HG03469 (cell line): ENCODE measurements around the gene OCA2.
"Not testable (repeated sequence)": the region's sequence is repeated elsewhere in the genome, so short reads cannot be mapped to it uniquely, and the experiment has no call there.

Experiments
- ATAC-seq: cut with Tn5 transposase; IDR thresholded peaks from one replicate; pipeline ENCODE4 v1.9.1; 2021; ENCODE audit warnings: mild to moderate bottlenecking, moderate library complexity, moderate number of reproducible peaks; ENCODE audit not compliant: unreplicated experiment

The OCA2 gene

GRCh38 chr15:27853624-27854455 lies 245.3 kb downstream of the OCA2 start:
- no peak for ATAC-seq

DNA sequence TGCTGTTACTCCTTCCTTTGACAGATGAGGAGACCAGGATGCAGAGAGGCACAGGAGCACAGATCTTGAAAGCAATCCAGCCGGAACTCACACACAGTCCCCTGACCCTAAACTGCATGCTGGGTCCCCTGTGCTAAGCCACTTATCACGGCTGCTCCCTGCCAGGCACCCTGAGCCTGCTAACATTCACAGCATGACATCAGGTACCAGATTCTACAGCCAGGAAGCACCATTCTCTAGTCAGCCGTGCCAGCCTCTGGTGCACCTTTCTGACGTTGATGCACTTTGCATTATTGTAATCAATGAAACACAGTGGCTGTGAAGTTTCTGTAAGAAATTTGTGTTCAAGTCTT lies 247.3 kb downstream of the OCA2 start:
- no peak for ATAC-seq

GRCh38 chr15:27850981-27851857 lies 247.9 kb downstream of the OCA2 start:
- no peak for ATAC-seq

GRCh38 chr15:27850050-27850449 lies 249.1 kb downstream of the OCA2 start:
- no peak for ATAC-seq

DNA sequence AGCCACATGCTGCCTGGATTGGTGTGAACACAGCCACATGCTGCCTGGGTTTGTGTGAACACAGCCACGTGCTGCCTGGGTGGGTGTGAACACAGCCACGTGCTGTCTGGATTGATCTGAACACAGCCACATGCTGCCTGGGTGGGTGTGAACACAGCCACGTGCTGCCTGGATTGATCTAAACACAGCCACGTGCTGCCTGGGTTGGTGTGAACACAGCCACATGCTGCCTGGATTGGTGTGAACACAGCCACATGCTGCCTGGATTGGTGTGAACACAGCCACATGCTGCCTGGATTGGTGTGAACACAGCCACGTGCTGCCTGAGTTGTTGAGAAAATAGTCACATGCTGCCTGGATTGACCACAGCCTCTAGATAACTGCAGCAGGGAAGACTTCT lies 250.2 kb downstream of the OCA2 start:
- not testable (repeated sequence) for ATAC-seq

DNA sequence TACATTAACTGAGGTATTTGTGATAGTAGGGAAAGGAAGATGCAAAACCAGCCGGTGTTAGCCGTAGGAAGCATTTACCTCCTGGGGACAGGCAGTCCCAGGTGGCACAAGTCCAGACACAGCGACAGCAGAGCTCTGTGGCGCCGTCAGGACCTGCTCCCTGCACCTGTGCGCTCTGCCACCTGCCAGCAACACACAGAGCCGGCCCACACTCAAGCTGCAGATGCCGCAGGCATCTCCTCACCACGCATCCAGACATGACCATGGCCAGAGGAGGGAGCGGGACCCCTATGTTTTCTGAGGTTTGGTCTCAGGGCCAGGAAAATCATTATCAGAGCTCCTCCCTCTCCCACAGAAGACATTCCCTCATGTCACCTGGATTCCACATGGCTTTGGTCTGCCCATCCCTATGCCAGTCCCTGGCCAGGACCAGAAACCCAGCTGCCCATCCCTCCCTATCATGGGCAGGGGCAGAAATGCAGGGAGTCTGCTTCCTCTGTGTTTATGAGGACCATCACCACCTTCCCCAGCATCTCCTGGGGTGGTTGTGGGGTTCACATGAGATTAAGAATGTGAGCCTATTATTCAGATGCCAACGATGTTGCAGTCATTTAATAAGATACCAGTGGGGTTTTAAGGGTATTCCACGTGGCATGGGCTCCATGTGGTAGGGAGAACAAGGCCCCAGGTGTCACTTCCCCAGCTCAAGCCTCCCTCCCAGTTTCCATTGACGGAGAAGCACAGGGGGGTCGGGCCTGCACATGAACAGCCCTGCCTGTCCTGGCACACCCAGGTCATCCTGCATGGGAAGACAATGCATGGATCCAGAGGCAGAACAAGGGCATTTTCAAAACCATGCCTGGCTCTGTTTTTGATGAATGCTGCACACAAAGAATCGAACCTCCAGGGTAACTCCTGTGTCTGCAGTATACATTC lies 251.1 kb downstream of the OCA2 start:
- ATAC-seq, result no peak

- ATAC-seq, result no peak
Observed at GRCh38 chr15:27846722-27847395, 252.3 kb downstream of the OCA2 start.

DNA sequence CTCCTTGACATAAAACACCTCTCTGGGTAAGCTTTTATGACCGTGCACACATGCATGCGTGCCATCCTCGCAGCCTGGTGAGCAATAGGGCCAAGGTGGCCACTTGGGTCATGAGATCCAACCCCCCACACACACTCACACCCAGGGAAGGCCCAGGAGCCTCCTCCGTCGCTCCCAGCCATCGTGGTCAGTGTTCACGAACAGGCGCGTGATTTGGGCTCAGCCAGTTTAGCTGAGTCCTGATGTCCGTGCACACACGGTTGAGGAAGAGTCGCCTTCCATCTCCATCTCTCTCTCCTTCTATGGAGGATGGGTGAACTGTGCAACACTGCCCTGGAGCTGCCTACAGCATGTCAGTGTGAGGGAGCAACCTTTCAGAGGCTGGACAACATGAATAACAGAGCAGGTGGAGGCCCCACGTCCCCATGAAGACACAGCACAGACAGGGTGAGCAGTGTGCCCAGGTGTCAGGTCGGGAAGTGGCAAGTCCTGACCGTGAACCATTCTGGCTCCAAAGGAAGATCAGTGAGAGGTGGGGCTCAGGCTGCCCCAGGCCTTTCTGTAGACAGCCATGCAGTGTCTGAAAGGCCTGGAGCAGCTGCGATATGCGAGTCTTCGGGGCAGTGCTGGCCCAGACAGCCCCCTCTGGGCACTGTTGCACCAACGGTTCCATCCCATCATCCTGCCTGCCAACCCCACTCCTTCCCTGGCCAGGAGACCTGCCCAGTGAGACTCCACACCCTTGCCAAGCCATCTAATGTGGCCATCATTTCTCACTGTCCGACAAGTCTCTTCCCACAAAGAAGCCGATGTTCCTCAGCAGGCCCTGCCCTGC lies 253.4 kb downstream of the OCA2 start:
- no peak for ATAC-seq

- ATAC-seq, result no peak
Observed at GRCh38 chr15:27844018-27844666, 255.0 kb downstream of the OCA2 start.

GRCh38 chr15:27843146-27843545 lies 256.0 kb downstream of the OCA2 start:
- ATAC-seq, result no peak

DNA sequence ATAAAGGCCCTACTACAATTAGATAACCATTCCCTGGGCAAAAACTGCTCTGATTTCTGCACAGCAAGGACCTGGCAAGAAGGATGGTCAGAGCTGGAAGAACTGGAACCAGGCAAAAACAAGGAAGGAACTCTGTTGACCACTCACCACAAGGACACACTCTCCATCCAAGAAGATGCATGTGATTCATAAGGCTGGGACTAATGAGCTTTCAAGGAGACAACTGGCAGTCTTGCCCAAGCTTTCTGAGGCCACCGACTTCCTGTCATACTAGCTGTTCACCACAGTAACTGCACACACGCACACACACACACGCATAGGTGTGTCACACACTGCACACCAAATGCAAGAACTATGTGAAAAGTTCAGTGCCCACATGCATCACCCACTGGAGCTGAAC lies 256.6 kb downstream of the OCA2 start:
- no peak for ATAC-seq

DNA sequence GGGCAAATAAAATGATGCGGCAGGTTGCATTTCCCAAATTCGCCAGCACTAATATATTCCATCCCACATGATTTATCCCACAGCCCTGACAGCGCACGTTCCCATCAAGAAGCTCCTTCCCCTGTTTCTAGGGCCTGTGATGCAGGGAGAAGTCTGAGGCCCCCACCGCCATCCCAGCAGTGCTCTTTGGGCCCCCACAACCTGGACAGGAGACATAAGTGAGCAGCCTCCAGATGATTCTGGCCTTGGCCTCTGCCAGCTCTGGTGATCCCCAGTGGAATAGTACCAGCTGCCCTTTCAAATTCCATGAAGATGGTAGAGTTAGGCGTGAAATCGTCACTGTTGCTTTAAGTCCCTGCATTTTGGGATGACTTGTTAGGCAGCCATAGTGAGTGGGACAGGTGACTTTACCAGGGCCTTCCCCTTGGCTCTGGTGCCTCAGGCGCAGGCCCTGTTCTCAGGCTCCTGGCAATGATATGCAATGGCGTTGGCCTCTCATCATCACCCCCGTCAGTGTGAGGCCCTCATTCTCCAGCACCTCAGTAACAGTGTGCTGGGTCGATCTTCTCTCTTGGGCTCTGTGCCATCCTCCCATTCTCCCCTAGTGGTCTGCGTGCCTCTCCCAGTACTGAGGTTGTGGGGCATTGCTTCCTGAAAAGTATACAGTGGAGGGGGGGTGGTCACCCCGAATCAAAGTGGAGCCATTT lies 263.7 kb downstream of the OCA2 start:
- ATAC-seq, result no peak

DNA sequence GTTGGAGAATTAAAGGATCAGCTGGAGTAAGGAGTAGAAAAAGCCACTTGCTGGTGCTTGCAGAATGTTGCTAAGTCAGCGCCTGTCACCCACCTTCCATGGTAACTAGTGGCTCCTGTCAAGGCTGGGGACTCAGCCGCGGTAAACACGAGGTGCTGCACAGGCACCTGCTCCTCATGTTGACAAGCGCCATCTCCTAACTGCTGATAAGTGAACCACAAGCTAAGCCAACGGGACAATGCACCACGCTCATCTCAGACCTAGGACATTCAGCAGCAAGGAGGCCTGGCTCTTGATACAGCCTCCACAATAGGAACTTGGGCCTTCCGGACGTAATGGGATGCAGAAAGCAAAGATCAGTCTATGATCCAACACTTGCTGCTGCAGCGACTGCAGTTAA lies 264.4 kb downstream of the OCA2 start:
- no peak for ATAC-seq

DNA sequence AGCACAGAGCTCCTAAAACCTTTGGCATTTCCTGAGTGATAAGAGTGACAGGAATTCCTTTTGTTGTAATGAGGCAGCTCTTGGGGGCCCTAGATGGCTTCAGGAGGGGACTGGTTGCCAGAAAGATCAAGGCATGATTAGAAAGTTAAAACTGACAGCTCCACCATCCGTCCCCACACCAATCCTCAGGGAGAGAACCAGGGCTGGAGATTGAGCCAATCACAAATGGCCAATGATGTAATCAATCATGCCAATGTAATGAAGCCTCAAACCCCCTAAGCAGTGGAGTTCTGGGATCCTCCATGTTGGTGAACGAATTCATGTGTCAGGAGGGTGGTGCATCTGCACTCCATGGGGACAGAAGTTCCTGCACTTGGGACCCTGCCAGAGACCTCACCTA lies 265.1 kb downstream of the OCA2 start:
- ATAC-seq, result no peak

- ATAC-seq, result no peak
Observed at GRCh38 chr15:27833178-27833577, 265.9 kb downstream of the OCA2 start.

DNA sequence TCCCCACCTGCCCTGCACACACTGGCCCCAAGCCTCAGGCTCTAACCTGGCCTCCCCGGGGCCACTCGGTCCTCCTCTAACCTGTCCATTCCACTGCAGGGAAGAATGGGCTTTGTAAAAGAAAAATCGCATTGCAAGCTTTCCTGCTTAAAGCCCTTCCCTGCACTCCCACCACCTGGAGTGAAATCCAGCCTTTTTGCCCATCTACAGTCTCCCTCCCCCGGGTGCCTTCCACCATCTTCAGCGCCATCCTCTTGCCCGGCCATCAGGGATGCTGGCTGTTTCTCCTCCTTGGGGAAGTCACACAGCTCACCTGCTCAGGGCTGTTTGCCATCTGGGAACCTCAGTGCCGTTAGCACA lies 266.9 kb downstream of the OCA2 start:
- no peak for ATAC-seq

DNA sequence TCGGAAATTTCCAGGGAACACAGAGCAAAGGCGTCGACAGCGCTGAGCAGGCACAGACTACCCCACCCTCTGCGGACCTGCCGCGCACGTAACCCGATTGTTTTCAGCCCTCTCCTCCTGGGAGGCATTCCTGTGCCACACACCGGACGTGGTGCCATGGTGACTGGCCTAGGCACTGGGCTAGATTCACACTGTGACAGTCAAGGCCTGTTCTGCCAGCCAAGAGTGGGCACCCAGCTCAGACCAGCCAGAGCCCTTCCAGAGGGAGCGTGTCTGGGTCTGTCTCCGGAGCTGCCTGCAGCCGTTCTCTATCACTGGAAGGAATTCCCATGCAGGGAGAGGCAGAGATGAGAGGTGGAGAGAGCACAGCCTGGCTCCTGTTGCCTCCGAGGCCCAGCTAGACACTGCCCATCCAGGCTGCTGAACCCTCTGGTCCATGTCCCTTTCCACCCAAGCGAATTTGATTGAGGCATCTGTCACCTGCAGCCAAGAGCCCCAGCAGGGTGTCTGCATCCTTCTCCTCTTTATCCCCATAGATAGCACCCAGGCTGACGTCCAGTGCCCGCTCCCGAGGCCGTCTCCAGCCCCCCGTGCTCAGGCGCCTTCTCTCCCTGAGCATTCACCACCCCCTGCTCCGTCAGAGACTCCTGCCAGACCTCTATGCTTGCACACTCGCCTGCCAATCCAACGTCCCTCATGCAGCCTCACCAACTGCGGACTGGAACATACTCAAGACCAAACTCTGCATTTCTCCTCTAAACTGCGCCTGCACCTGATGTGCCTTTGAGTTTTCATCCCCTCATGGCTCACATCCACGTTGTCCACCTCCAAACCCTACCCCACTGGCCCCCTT lies 267.5 kb downstream of the OCA2 start:
- no peak for ATAC-seq

- ATAC-seq, result no peak
Observed at GRCh38 chr15:27828746-27829145, 270.4 kb downstream of the OCA2 start.
